HFF-Myc (cell line): ENCODE measurements around the gene UIMC1.

Experiments
- DNase-seq: peaks from one replicate; pipeline ENCODE4 v3.0.0-alpha.2; 2011; ENCODE audit warnings: low read depth; ENCODE audit errors: extremely low read depth
- H3K4me3 ChIP-seq: replicated peaks from 2 replicates; pipeline ENCODE4 v1.5.1; 2011; ENCODE audit warnings: low read depth, mild to moderate bottlenecking, control low read depth, low read length
- TF ChIP-seq, protein P1 (sequence below): IDR thresholded peaks from 2 replicates; pipeline ENCODE4 v1.5.1; 2012; ENCODE audit warnings: mild to moderate bottlenecking, low read depth, low read length, control low read depth; ENCODE audit errors: missing control alignments

Gene UIMC1

DNA sequence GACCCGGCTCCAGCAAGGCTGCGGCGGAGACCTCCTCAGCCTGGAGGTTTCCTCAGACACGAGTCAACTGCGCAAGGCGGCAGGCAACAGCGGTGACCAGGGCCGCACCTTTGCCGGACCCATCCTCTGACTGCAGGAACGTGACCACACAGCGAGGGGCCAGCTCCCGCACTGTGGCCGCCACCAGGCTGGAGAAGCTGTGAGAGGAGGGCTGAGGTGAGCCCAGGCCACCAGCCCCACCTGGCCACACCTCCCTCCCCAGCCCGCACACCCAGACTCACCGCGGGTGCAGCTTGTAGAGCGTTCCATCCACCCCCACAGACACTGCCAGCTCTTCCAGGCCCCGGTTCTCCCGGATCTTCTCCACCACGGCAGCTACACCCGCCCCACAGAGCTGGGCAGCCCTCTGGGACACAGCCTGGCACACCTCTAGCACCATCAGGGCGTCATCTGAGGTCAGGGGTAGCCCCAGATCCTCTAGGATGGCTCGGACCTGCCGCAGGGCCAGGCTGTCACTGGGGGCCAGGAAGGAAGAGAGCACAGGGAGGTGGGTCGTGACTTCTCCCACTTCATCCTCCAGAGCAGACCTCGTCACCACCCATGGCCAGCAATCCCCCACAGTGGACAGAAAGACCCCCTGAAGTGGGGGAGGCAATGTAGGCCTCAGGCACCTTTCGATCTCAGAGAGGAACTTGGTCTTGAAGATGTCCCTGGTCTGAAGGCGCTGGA lies 125.4 kb downstream of the UIMC1 start:
- TF ChIP-seq, protein P1, sequence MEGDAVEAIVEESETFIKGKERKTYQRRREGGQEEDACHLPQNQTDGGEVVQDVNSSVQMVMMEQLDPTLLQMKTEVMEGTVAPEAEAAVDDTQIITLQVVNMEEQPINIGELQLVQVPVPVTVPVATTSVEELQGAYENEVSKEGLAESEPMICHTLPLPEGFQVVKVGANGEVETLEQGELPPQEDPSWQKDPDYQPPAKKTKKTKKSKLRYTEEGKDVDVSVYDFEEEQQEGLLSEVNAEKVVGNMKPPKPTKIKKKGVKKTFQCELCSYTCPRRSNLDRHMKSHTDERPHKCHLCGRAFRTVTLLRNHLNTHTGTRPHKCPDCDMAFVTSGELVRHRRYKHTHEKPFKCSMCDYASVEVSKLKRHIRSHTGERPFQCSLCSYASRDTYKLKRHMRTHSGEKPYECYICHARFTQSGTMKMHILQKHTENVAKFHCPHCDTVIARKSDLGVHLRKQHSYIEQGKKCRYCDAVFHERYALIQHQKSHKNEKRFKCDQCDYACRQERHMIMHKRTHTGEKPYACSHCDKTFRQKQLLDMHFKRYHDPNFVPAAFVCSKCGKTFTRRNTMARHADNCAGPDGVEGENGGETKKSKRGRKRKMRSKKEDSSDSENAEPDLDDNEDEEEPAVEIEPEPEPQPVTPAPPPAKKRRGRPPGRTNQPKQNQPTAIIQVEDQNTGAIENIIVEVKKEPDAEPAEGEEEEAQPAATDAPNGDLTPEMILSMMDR: no peak
- no peak for DNase-seq

DNA sequence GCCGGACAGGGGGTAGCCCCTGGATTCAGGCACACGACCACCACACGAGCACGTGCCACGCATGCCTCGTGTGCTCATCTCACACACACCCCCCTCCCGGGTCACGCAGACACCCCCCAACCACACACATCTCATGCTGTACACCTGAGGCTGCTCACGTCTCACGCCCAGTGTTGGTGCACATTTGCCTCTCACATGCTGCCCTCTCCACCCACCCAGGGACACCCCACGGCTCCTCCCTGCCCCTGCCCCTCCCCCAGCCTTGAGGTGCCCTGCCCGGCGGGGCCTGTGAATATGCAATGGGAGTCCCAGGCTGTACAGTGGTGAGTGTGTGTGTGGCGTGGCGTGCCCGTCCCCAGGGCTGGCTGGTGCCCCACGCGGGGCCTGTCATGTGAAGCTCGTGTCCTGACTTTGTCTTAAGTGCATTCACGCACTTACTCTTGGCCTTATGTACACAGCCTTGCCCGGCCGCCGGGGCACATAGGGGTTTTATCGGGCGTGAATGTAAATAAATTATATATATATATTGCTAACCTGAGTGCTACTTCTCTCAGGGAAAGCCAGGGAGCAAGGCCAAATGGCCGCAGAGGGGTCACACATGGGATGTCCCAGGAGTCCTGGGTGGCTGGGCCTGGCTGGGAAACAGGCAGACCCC lies 126.1 kb downstream of the UIMC1 start:
- DNase-seq: no peak
- H3K4me3 ChIP-seq: no peak overlapping the region
- TF ChIP-seq, protein P1: no peak

More for the DNA sequence above, 125.4 kb downstream of the UIMC1 start:
- no peak overlapping the region for H3K4me3 ChIP-seq

DNA sequence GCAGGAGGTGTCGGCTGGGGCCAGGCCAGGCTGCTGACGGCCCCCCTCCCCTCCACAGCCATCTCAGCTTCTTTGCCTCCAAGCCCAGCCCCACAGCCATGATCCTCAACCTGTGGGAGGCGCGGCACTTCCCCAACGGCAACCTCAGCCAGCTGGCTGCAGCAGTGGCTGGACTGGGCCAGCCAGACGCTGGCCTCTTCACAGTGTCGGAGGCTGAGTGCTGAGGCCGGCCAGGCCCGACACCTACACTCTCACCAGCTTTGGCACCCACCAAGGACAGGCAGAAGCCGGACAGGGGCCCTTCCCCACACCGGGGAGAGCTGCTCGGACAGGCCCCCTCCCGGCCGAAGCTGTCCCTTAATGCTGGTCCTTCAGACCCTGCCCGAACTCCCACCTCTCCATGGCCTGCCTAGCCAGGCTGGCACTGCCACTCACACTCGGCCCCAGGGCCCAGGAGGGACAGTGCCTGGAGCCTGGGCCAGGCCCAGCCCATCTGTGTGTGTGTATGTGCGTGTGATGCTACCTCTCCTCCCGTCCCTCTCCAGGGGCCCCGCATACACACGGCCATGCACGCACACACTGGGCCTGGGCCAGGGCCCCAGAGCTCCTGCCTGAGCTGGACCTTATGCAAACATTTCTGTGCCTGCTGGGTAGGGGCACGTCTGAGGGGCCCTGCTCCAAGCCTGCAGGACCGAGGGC lies 126.8 kb downstream of the UIMC1 start:
- TF ChIP-seq, protein P1: no peak
- DNase-seq: no peak
- no peak overlapping the region for H3K4me3 ChIP-seq

DNA sequence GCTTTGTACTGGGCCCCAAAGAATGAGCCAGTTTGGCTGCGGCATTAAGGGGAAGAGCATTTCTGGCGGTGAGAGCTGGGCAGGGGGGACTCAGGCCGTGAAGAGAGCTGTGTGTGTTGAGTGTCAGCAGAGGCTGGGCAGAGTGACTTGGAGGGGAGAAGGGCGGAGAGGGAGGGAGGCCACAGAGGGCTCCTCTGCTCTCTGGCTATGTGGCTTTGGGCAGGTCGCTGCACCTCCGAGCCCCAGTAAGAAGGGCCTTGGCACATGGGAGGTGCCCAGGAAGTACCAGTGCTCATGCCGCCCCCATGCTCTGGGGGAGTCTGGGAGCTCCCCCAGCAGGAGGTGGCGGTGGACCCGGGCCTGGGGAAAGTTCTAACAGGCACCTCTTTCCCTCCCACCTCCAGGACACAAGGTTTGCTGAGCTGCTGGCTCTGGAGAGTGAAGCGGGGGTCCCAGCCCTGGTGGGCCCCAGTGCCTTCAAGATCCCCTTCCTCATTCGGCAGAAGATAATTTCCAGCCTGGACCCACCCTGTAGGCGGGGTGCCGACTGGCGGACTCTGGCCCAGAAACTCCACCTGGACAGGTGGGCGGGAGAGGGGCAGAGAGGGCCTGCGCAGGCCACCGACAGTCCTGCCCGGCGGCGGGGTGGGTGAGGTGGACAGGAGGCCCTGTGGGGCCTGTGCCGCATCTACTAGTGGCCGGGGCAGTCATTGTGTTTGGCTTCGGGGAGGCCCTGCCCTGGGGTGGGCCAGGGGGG lies 127.5 kb downstream of the UIMC1 start:
- H3K4me3 ChIP-seq: no peak overlapping the region
- TF ChIP-seq, protein P1: no peak
- DNase-seq: no peak

DNA sequence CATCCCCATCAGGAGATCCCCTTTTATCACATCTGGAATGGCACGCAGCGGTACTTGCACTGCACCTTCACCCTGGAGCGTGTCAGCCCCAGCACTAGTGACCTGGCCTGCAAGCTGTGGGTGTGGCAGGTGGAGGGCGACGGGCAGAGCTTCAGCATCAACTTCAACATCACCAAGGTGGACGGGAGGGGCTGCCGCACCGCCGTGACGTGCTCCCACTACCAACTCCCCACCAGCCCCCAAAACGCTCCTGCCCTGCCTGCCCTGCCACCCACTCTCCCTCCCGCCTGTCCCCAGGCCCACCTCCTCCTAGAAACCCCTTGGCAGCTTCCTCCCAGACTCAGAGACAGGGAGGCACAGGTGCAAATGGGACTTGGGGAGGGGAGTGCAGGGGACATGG lies 128.1 kb downstream of the UIMC1 start:
- DNase-seq: no peak
- TF ChIP-seq, protein P1: no peak
- no peak overlapping the region for H3K4me3 ChIP-seq

DNA sequence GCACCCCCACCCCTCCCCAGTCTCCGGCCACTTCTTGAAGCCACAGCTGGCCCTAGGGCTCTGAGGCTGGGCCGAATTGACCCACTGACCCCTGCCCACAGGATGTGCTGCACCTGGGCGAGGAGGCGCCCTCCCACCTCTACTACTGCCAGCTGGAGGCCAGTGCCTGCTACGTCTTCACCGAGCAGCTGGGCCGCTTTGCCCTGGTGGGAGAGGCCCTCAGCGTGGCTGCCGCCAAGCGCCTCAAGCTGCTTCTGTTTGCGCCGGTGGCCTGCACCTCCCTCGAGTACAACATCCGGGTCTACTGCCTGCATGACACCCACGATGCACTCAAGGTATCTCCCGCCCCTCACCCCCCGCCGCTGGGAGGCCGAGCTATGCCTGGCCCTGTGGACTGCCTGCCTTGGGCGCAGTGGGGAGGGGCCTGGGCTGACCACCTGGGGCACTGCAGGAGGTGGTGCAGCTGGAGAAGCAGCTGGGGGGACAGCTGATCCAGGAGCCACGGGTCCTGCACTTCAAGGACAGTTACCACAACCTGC lies 128.7 kb downstream of the UIMC1 start:
- TF ChIP-seq, protein P1: no peak
- DNase-seq: no peak
- no peak overlapping the region for H3K4me3 ChIP-seq
